Fibroblast of skin of left quadriceps (primary cell): ENCODE data around the gene SCAP.
A peak's percentile ranks its signal among the peaks of the same experiment; 100 is the strongest.

Source experiments
- DNase-seq, 2 experiments: peaks; one replicate each; pipeline ENCODE4 v3.0.0-alpha.2; 2013; ENCODE audit warnings: low read depth in 2 of 2

Gene SCAP

DNA sequence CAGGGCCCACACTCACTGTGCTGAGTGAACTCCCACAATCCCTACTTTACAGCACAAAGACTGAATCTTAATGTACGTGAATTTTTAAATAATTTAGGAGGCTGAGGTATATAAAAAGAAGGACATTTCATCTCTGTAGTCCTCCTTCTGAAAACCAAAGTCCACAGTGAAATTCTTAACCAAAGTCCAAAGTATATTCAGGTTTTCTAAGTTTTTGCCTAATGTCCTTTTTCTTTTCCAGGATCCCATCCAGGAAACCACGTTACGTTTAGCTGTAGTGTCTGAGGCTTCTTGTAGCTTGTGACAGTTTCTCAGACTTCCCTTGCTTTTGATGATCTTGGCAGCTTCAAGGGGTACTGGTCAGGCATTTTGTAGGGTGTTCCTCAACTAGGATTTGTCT is 44.5 kb downstream of the SCAP start:
- DNase-seq: no peak

DNA sequence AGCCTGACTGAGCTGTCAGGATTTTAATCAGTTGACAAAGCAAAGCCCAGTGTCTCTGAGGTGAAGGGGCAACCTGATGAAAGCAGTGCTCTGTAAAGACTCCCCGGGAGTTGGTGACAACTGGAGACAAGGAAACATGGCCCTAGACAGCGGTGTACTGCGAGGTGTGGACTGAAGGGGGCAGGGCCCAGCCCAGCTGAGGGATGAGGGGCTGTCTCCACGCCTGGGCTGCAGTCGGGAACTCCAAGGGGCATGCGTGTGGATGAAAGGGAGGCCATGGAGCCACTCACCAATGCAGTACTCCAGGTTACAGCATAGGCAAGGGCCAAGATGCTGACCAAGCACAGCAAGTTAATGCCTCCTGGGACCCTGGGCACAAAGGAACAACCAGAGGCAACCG is 45.1 kb downstream of the SCAP start:
- DNase-seq: no peak

DNA sequence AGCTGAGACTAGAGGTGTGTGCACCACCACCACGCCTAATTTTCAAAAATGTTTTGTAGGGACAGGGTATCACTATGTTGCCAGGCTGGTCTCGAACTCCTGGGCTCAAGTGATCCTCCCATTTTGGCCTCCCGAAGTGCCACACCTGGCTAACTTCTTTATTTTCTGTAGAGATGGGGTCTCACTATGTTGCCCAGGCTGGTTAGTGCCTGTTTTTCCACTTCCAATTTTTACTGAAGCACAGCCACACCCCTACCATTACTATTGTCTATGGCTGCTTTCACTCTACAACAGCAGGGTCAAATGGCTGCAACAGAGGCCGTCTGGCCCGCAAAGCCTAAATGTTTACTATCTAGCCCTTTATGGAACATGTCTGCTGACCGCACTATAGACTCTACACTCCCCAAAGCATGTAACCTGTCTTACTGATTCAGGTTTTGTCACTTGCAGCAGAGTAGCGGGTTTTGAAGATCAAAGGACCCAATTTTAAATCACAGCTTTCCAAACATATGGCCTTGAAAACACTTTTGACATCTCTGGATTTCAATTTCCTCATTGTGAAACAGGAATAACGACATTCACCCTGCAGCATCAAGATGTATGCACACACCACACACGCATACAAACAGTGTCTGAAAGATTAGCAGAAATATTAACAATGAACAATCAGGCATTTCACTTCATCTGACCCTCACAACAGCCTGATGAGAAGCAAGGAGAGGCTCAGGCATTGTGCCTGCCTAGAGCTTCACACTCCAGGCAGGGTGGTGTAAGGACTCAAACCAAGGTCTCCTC is 46.1 kb downstream of the SCAP start:
- DNase-seq: no peak

DNA sequence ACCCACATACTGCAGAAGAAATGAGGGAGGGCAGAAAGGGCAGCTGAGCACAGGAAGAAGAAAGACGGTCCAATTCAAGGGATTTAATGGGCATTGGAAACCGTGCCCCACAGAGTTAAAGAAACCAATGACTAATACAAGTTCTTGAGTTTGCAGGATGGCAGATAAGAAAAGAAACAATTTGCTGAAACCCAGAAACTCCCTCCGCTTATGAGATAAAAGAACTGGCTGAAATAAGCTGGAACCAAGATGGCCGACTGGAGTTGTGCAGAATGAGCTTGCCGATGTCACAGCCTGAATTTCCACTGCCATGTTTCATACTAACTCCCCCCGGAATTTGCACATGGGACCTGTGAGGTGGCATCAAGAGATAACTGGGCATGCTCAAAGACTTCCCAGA is 47.1 kb downstream of the SCAP start:
- DNase-seq: no peak

- DNase-seq: no peak
Observed at GRCh38 chr3:47427866-47428265, 47.9 kb downstream of the SCAP start.

- no peak for DNase-seq
Observed at GRCh38 chr3:47425959-47426358, 49.8 kb downstream of the SCAP start.

DNA sequence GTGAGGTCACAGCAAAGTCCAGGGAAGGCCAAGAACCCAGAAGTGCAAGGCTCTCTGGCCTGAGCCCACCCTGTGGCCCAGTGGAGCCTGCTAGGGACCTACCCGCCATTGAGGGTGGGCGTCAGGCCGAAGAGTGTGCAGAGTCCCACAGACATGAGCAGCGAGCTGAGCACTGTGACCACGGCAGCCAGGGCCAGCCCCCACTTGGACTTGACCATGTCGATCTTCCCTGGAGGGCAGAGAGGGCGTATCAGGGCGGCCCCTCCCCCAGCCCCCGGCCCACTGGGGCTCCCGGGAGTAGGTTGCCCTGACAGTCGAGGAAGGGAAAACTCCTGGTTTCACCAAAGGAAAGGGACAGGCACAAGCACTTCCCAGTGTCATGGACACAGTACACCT is 50.4 kb downstream of the SCAP start:
- DNase-seq: no peak

- no peak for DNase-seq
Observed at GRCh38 chr3:47424434-47425382, 51.0 kb downstream of the SCAP start.

DNA sequence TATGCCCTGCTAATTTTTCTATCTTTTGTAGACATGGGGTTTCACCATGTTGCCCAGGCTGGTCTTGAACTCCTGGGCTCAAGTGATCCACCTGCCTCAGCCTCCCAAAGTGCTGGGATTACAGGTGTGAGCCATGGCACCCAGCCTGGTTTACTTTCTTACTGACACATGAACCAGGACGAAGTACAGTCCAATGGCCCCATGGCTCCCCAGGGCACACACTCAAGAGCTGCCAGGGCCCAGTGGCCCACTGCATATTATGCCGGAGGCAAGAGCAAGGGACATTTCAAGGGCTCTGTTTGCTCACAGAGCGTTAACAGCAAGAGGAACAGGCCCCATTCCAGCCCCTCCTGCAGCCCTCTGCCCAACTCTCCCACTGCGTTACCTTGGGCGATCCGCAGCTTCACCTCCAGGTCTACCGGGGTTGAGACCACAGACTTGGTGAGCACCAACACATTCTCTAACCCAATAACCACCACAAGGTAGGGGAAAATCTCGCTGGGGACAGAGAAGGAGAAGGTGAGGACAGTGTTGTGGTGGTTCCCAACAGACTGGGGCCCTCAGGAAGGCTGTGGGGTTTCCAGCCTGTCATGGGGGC is 52.1 kb downstream of the SCAP start:
- DNase-seq: no peak

- DNase-seq: no peak
Observed at GRCh38 chr3:47422743-47423142, 53.0 kb downstream of the SCAP start.

DNA sequence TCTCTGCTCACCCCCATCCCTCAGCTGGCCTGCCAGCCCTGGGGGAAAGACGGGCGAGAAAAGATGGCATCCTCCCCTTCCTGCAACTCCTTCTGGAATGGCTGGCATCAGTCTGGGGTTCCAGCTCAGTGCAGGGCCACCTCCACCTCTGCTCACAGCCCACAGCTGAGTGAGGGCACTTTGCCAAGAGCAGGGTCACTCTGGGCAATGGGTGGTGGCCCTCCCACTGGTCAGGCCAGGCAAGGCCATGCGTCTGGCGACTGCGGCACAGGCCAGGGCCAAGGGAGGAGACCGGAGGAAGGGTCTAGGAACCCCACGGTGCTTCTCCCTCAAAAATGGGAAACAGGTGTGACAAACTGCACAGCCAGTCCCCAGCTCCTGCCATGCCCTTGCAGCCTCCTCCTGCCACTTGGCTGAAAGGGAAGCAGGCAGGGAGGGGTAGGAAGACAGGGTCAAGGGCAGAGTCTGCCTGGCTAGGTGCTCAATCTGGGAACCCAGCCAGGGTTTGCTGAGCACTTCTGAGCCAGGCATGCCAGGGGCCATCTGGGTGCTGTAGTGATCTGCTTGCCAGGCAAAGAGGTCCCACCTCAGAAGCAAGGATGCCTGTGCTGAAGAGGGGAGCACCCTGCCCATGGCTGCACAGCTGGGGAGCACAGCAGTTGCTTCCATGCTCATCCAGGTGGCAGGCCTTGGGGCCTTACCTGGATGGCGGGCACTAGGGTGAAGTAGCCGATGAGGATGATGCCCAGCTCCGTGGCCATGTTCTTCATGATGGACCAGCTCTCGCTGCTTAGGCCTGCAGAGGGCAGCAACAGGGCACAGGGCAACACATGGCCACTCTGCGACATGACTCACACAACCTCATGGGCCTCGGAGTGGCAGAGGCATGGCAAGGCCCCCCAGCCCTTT is 53.7 kb downstream of the SCAP start:
- DNase-seq: no peak

GRCh38 chr3:47420511-47421484 is 54.9 kb downstream of the SCAP start:
- DNase-seq: peak; percentile 73 to 74

- DNase-seq: no peak
Observed at GRCh38 chr3:47420044-47420430, 55.7 kb downstream of the SCAP start.

- no peak for DNase-seq
Observed at GRCh38 chr3:47419083-47420043, 56.4 kb downstream of the SCAP start.

- DNase-seq: no peak
Observed at GRCh38 chr3:47418167-47419082, 57.3 kb downstream of the SCAP start.

DNA sequence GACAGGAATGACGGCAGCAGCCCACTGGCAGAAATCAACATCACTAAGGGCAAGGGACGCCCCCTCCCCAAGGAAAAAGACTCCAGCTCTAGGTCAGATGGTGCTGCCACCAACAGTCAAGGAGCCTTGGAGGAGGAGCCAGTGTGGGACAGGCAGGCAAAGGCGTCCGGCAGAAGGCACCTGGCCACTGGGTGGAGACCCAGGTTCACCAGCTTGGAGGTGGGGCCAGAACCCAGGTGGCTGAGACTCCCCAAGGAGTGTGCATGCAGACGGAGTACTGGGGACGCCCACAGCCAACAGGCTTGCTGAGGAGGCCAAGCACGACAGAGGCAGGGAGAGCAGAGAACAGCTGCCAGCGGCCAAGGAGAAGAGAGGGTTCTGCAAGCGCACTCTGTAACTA is 59.7 kb downstream of the SCAP start:
- no peak for DNase-seq

DNA sequence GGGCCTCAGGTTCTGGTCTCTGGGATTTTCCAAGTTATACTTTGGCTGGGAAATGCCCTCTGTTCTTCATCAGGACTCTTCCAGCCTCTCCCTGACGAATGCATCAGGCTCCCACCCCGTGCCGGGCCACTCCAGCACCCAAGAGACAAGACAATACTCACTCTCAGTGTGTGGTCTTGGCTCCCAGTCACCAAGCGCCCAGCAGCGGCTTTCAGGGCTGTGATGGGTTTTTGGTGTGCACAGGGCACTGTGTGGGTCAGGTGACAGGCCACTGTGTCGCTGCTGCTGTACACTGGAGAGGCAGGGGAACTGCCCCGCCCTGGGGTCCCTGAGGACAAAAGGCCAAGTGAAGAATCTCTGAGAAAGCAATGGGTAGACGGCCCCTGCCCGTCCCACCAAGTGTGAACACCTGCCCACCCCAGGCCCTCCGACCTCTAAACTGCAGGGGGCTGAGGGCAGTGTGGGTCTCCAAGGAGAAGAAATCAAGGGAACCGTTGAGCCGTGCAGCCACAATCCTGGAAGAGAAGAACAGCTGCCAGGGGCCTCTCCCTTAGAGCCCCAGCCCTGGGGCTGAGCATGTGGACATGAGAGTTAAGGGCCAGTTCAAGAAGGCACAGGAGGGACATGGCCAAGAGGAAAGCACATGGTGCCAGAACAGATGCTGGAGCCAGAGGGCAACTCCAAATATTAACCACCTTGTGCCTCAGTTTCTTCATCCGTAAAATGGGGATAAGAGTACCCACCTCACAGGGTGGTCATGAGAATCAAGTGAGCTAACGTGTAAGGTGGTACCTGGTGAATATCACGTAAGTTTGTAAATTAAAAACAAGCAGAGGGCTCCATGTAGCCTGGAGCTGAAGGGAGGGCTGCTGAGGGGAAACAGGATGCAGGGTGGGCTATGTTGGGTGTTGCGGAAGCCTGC is 60.8 kb downstream of the SCAP start:
- no peak for DNase-seq
